Activated naive CD4-positive, alpha-beta T cell treated with anti-CD3 and anti-CD28 coated beads for 36 hours (primary cell): Measurements from ENCODE around the gene TBC1D22A. TPM values are rescaled to one million over a fixed set of nuclear protein-coding genes. Genes with fewer than 3 reads are reported as not detected.

Experiments used
- CTCF ChIA-PET: fragments of 350-600 bp; sonication (Branson Sonifier 250); formaldehyde crosslinking; loops from one replicate; lab custom pipeline; 2021; ENCODE audit warnings: antibody characterized with exemption; lab: Charles Lee
- DNase-seq: peaks from one replicate; pipeline ENCODE4 v3.0.0-alpha.2; 2020
- H3K27ac Mint-ChIP-seq: one replicate; pipeline ENCODE4 v1.8.0; 2021; ENCODE audit warnings: mild to moderate bottlenecking, mixed read lengths
- H3K27me3 Mint-ChIP-seq: one replicate; pipeline ENCODE4 v1.8.0; 2021; ENCODE audit warnings: low read depth, mixed read lengths
- H3K36me3 Mint-ChIP-seq: one replicate; pipeline ENCODE4 v1.8.0; 2021; ENCODE audit warnings: low read depth, mixed read lengths
- H3K4me1 Mint-ChIP-seq: one replicate; pipeline ENCODE4 v1.8.0; 2021; ENCODE audit warnings: low read depth, mixed read lengths
- H3K4me3 Mint-ChIP-seq: one replicate; pipeline ENCODE4 v1.8.0; 2021; ENCODE audit warnings: mild to moderate bottlenecking, moderate library complexity, mixed read lengths
- H3K9me3 Mint-ChIP-seq: one replicate; pipeline ENCODE4 v1.8.0; 2021; ENCODE audit warnings: mixed read lengths
- intact Hi-C: fragments of 100-400 bp; cut with micrococcal nuclease; formaldehyde crosslinking; loops from one replicate; pipeline ENCODE4 v1.15.1; 2023
- total RNA-seq, 2 experiments: library from RNA; stranded (reverse); gene quantifications; one replicate each; pipeline ENCODE4 v1.2.3, GENCODE V29; 2021

Gene TBC1D22A
- total RNA-seq, 2 experiments from 2014 or later = 20.1 to 21.4 TPM

- intact Hi-C loops = no loop called here
- no peaks in the 10 kb centered on the region for H3K9me3 Mint-ChIP-seq
- H3K4me1 Mint-ChIP-seq = no peaks in the 10 kb centered on the region
- DNase-seq = no peak
- CTCF ChIA-PET = no interaction called here
- peaks cover 8% of the 10 kb centered on the region for H3K36me3 Mint-ChIP-seq
- H3K27ac Mint-ChIP-seq = no peak overlapping the region
- no peaks in the 10 kb centered on the region for H3K27me3 Mint-ChIP-seq
- H3K4me3 Mint-ChIP-seq = no peak overlapping the region
Observed at GRCh38 chr22:46910624-46911023, 148.2 kb downstream of the TBC1D22A start.

DNA sequence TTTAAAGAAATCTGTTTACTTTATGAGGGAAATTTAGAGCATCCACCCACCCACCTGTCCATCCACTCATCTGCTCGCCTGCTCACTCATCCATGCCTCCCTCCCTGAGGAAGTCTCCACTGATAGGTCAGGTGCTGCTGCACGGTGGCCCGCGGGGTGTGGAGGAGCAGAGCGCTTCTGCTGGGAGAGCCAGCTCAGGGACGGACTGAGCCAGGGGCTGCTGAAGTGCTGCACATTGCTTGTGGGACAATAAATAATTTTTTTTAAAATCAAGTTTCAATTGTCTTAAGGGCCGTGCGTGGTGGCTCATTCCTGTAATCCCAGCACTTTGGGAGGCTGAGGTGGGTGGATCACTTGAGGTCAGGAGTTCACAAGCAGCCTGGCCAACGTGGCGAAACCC, 148.9 kb downstream of the TBC1D22A start:
- Mint-ChIP-seq H3K27me3 (no peaks in the 10 kb centered on the region), H3K4me3 (no peak overlapping the region), H3K27ac (no peak overlapping the region), H3K4me1 (no peaks in the 10 kb centered on the region), H3K36me3 (peaks cover 13% of the 10 kb centered on the region), H3K9me3 (no peaks in the 10 kb centered on the region)
- CTCF ChIA-PET = no interaction called here
- DNase-seq = no peak
- intact Hi-C loops = no loop called here

GRCh38 chr22:46913351-46913750, 150.9 kb downstream of the TBC1D22A start:
- intact Hi-C loops = no loop called here
- Mint-ChIP-seq H3K27me3 (no peaks in the 10 kb centered on the region), H3K4me1 (no peaks in the 10 kb centered on the region), H3K4me3 (no peak overlapping the region), H3K27ac (no peak overlapping the region), H3K9me3 (no peaks in the 10 kb centered on the region), H3K36me3 (peaks cover 23% of the 10 kb centered on the region)
- DNase-seq = no peak
- CTCF ChIA-PET = no interaction called here

DNA sequence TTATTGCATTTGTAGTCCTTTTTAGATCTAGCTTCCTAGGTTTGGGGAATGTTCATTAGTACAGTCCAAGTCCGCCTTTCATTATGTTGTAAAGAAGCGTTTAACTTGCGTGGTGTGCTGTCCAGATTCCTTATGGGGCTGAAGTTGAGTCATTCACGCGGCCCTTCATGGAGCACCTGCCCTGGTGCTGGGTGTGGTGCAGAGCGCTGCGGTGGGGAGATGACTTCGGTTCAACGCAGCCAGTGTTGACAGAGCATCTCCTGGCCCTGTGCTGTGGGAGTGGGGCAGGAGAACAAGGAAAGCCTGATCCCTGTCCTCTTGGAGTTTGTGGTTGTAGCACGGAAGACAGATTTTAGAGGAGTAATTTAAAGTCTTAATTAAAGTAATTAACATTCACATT, 152.0 kb downstream of the TBC1D22A start:
- Mint-ChIP-seq H3K4me3 (no peak overlapping the region), H3K27me3 (no peaks in the 10 kb centered on the region)
- intact Hi-C loops = no loop called here

GRCh38 chr22:46914916-46915894, 152.8 kb downstream of the TBC1D22A start:
- no peaks in the 10 kb centered on the region for H3K9me3 Mint-ChIP-seq
- H3K27ac Mint-ChIP-seq = no peak overlapping the region
- no peaks in the 10 kb centered on the region for H3K4me1 Mint-ChIP-seq
- no peaks in the 10 kb centered on the region for H3K27me3 Mint-ChIP-seq
- peaks cover 29% of the 10 kb centered on the region for H3K36me3 Mint-ChIP-seq
- intact Hi-C loops = no loop called here
- no peak for DNase-seq
- CTCF ChIA-PET = interaction anchor here (0.7 kb wide), 1 partner anchor 279 kb away, joined by 3 read pairs; no protein-coding TSS in a partner anchor
- H3K4me3 Mint-ChIP-seq = no peak overlapping the region

More for the DNA sequence above, 152.0 kb downstream of the TBC1D22A start:
- Mint-ChIP-seq H3K4me1 (no peaks in the 10 kb centered on the region), H3K36me3 (peaks cover 26% of the 10 kb centered on the region), H3K9me3 (no peaks in the 10 kb centered on the region), H3K27ac (no peak overlapping the region)
- no peak for DNase-seq
- CTCF ChIA-PET = interaction anchor here (0.7 kb wide), 1 partner anchor 278 kb away, joined by 3 read pairs; no protein-coding TSS in a partner anchor

- Mint-ChIP-seq H3K4me3 (no peak overlapping the region), H3K27me3 (no peaks in the 10 kb centered on the region), H3K36me3 (peaks cover 32% of the 10 kb centered on the region), H3K9me3 (peaks cover under 1% of the 10 kb centered on the region), H3K4me1 (no peaks in the 10 kb centered on the region), H3K27ac (no peak overlapping the region)
- no peak for DNase-seq
- CTCF ChIA-PET = no interaction called here
- intact Hi-C loops = no loop called here
Observed at GRCh38 chr22:46915950-46916730, 153.7 kb downstream of the TBC1D22A start.

GRCh38 chr22:46916886-46917770, 154.7 kb downstream of the TBC1D22A start:
- no peak for DNase-seq
- H3K27ac Mint-ChIP-seq = no peak overlapping the region
- peaks cover 39% of the 10 kb centered on the region for H3K36me3 Mint-ChIP-seq
- no peaks in the 10 kb centered on the region for H3K27me3 Mint-ChIP-seq
- intact Hi-C loops = no loop called here
- H3K4me1 Mint-ChIP-seq = no peaks in the 10 kb centered on the region
- peaks cover 8% of the 10 kb centered on the region for H3K9me3 Mint-ChIP-seq
- CTCF ChIA-PET = no interaction called here
- H3K4me3 Mint-ChIP-seq = no peak overlapping the region

- Mint-ChIP-seq H3K4me1 (no peaks in the 10 kb centered on the region), H3K27ac (no peak overlapping the region), H3K4me3 (no peak overlapping the region), H3K36me3 (peaks cover 39% of the 10 kb centered on the region), H3K9me3 (peaks cover 8% of the 10 kb centered on the region), H3K27me3 (no peaks in the 10 kb centered on the region)
- DNase-seq = no peak
- intact Hi-C loops = no loop called here
- CTCF ChIA-PET = no interaction called here
Observed at GRCh38 chr22:46917771-46918101, 155.3 kb downstream of the TBC1D22A start.

GRCh38 chr22:46918197-46918596, 155.7 kb downstream of the TBC1D22A start:
- CTCF ChIA-PET = no interaction called here
- H3K4me1 Mint-ChIP-seq = no peaks in the 10 kb centered on the region
- peaks cover 8% of the 10 kb centered on the region for H3K9me3 Mint-ChIP-seq
- H3K36me3 Mint-ChIP-seq = peaks cover 39% of the 10 kb centered on the region
- H3K4me3 Mint-ChIP-seq = no peak overlapping the region
- no peak for DNase-seq
- intact Hi-C loops = no loop called here
- H3K27ac Mint-ChIP-seq = no peak overlapping the region
- no peaks in the 10 kb centered on the region for H3K27me3 Mint-ChIP-seq

DNA sequence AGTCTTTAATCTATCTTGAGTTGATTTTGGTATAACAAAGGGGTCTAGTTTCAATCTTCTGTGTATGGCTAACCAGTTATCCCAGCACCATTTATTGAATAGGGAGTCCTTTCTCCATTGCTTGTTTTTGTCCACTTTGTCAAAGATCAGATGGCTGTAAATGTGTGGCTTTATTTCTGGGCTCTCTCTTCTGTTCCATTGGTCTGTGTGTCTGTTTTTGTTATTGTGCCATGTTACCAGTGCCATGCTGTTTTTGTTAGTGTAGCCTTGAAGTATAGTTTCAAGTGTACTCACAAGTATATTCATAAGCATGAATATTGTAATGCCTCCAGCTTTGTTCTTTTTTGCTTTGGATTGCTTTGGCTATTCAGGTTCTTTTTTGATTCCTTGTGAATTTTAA, 159.6 kb downstream of the TBC1D22A start:
- CTCF ChIA-PET = no interaction called here

DNA sequence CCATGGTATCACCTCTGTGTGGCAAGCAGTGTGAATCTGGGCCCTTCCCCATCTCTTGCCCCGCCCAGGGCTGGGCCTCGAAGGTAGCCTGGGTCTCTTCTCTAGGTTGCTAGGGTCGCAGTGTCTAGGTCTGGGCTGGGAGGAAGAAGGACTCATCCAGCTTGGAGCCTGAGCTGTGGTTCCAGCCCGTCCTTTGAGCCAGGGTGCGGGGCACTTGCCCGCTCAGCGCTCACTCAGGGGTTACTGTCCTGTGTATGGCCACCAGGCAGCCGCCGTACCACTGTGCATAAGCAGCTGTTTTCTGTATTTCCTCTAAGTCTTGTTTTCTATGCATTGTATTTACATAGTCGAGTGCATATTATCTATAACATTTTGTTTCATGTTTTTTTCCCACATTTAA, 160.9 kb downstream of the TBC1D22A start:
- intact Hi-C loops = no loop called here
- no peak for DNase-seq
- Mint-ChIP-seq H3K36me3 (peaks cover 16% of the 10 kb centered on the region), H3K27ac (no peak overlapping the region), H3K4me1 (no peaks in the 10 kb centered on the region), H3K4me3 (no peak overlapping the region), H3K9me3 (peaks cover 8% of the 10 kb centered on the region), H3K27me3 (no peaks in the 10 kb centered on the region)
- CTCF ChIA-PET = no interaction called here

More for the DNA sequence above, 159.6 kb downstream of the TBC1D22A start:
- DNase-seq = no peak
- Mint-ChIP-seq H3K27ac (no peak overlapping the region), H3K27me3 (no peaks in the 10 kb centered on the region), H3K4me1 (no peaks in the 10 kb centered on the region), H3K4me3 (no peak overlapping the region), H3K36me3 (peaks cover 25% of the 10 kb centered on the region), H3K9me3 (peaks cover 8% of the 10 kb centered on the region)
- intact Hi-C loops = no loop called here

DNA sequence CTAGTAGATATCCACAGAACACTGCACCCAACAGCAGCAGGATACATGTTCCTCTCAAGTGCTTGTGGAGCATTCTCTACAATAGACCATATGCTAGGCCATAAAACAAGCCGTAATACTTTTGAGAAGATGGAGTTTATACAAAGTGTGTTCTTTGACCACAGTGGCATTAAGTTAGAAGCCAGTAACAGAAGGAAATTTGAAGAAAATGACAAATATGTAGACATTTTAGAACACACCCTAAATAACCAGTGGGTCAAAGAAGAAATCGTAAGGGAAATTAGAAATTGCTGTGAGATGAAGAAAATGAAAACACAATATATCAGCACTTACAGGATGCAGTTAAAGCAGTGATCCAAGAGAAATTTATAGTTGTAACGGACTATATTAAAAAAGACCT, 163.4 kb downstream of the TBC1D22A start:
- no peak overlapping the region for H3K4me3 Mint-ChIP-seq
- no peaks in the 10 kb centered on the region for H3K4me1 Mint-ChIP-seq
- intact Hi-C loops = no loop called here
- H3K36me3 Mint-ChIP-seq = peaks cover 8% of the 10 kb centered on the region
- H3K9me3 Mint-ChIP-seq = peaks cover 8% of the 10 kb centered on the region
- CTCF ChIA-PET = no interaction called here
- DNase-seq = no peak
- H3K27me3 Mint-ChIP-seq = no peaks in the 10 kb centered on the region
- H3K27ac Mint-ChIP-seq = no peak overlapping the region
